GM23338 (cell line): ENCODE measurements around the gene GPATCH3.

Experiments
- CTCF ChIP-seq, 2 experiments: fragments of 200-600 bp in 1 of 2; sonication (generic) in 1 of 2; conservative IDR thresholded peaks; 2 replicates each; pipeline versions ENCODE4 v1.5.1 to v1.6.1; 2016 to 2017; ENCODE audit warnings: antibody characterized with exemption in 2 of 2, low read depth in 2 of 2, mild to moderate bottlenecking in 2 of 2, moderate library complexity in 1 of 2
- EZH2phosphoT487 ChIP-seq: fragments of 200-600 bp; sonication (generic); IDR thresholded peaks from one replicate; pipeline ENCODE4 v1.8.1; 2018; ENCODE audit warnings: antibody characterized with exemption; ENCODE audit not compliant: unreplicated experiment
- POLR2AphosphoS5 ChIP-seq: IDR thresholded peaks from 2 replicates; pipeline ENCODE4 v1.6.1; 2016; ENCODE audit warnings: antibody characterized with exemption, low read depth

- TF ChIP-seq CTCF (conservative IDR thresholded peaks at IDR 0.05; ENCODE audit: low read depth in 2 of 2) = no peak
- no peak for TF ChIP-seq EZH2phosphoT487
- TF ChIP-seq POLR2AphosphoS5 = no peak
These were observed 44.1 kb downstream of the GPATCH3 start for GRCh38 chr1:26856181-26856580.
